Right ventricle myocardium superior (tissue), 1 donor: ENCODE results near the gene KLF9. TPM values are rescaled to one million over a fixed set of nuclear protein-coding genes. Genes with fewer than 3 reads are reported as not detected.
A peak's percentile ranks its signal among the peaks of the same experiment; 100 is the strongest.

Experiments
- ATAC-seq: fragments of 200-7000 bp; cut with Tn5 transposase; one replicate; pipeline ENCODE4 v1.9.1; 2020; ENCODE audit warnings: mild to moderate bottlenecking; ENCODE audit not compliant: poor library complexity
- DNase-seq: peaks from one replicate; pipeline ENCODE4 v3.0.0-alpha.2; 2020
- intact Hi-C: fragments of 100-400 bp; cut with DNase I; formaldehyde crosslinking; loops from one replicate; pipeline ENCODE4 v1.11.2; 2022
- total RNA-seq: library from RNA; stranded (reverse); fragmentation: NEBNext Ultra II Directional; extraction: Animal tissue kit (Norgen Biotek cat#: 25700); gene quantifications from one replicate; pipeline ENCODE4 v1.2.1, GENCODE V29; 2021
- donor health status: DM: no; HTN: yes; CAD: no; lungs with severe emphysema.

KLF9 gene
- total RNA-seq, 1 donor from 2014 or later: 50.9 TPM

GRCh38 chr9:70427161-70427945 lies 12.9 kb upstream of the KLF9 start:
- no peak for ATAC-seq

GRCh38 chr9:70425192-70425591 lies 10.7 kb upstream of the KLF9 start:
- ATAC-seq: no peak
- intact Hi-C loops: no loop called here
- DNase-seq: no peak

More at GRCh38 chr9:70427161-70427945, 12.9 kb upstream of the KLF9 start:
- no peak for DNase-seq
- intact Hi-C loops: no loop called here

- intact Hi-C loops: no loop called here
- DNase-seq (no peak), ATAC-seq (no peak)
Measured at GRCh38 chr9:70422371-70423043, 8.1 kb upstream of the KLF9 start.

- intact Hi-C loops: loop anchor here (2.0 kb wide), 2 partner anchors 49 to 59 kb away; no protein-coding TSS in a partner anchor
- no peak for ATAC-seq
Measured at GRCh38 chr9:70421272-70422180, 7.1 kb upstream of the KLF9 start.

DNA sequence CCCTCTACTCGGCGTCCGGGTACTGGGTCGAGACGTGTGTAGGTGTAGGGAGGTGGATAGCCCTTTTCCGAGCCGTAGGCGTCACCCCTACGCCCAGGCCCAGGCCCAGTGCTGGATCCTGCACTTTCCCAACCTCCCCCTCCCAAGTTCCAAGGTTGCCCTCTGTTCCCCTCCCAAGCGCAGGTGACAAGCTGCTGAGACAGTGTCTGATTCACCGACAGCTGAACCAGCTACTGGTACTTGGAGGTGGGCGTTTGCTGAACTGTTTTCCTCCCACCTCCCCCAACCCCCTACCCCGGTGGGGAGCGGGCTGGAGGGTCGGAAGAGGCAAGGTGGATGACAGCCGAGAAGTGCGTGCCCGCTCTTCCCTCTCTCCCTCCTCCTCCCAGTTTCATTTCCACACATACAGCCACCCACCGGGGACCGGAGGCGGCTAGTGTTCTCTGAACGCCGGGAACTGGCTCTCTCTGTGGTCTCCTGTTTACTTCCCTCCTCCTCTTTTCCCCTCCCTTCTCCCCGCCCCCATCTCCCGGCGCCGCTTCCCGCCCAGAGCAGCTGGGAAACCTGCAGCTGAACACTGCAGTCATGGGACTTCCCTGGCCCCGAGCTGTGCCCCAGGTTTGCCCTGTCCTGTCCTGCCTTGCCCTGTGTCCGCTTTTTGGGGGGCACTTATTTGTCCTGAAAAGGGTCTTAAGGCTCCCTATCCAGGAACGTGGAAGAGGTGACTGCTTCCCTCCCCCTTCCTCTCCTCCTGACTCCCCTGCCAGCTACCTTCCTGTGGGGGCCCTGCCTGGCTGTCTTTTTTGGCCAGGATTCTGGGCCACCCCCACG lies 6.2 kb upstream of the KLF9 start:
- intact Hi-C loops: loop anchor here (2.0 kb wide), 2 partner anchors 50 to 60 kb away; no protein-coding TSS in a partner anchor
- DNase-seq (peak; percentile 96), ATAC-seq (peak; percentile 60)

More at GRCh38 chr9:70421272-70422180, 7.1 kb upstream of the KLF9 start:
- DNase-seq: no peak

- ATAC-seq: peak; percentile 71
- intact Hi-C loops: loop anchor here (2.0 to 10.0 kb wide), 4 partner anchors 51 to 181 kb away; no protein-coding TSS in a partner anchor
- peak; percentile 98 for DNase-seq
Measured at GRCh38 chr9:70419556-70420440, 5.3 kb upstream of the KLF9 start.

- intact Hi-C loops: loop anchor here (2.0 to 10.0 kb wide), 2 partner anchors 64 to 182 kb away; no protein-coding TSS in a partner anchor
- ATAC-seq: peak; percentile 56
- DNase-seq: peak; percentile 98
Measured at GRCh38 chr9:70418822-70419555, 4.5 kb upstream of the KLF9 start.

- ATAC-seq: no peak
- intact Hi-C loops: loop anchor here (10.0 kb wide), 1 partner anchor 61 kb away; no protein-coding TSS in a partner anchor
Measured at GRCh38 chr9:70415476-70415875, 1.0 kb upstream of the KLF9 start.

GRCh38 chr9:70415041-70415440 lies 584 bp upstream of the KLF9 start:
- intact Hi-C loops: loop anchor here (10.0 kb wide), 1 partner anchor 60 kb away; no protein-coding TSS in a partner anchor
- DNase-seq (no peak), ATAC-seq (no peak)

More at GRCh38 chr9:70415476-70415875, 1.0 kb upstream of the KLF9 start:
- DNase-seq: no peak

DNA sequence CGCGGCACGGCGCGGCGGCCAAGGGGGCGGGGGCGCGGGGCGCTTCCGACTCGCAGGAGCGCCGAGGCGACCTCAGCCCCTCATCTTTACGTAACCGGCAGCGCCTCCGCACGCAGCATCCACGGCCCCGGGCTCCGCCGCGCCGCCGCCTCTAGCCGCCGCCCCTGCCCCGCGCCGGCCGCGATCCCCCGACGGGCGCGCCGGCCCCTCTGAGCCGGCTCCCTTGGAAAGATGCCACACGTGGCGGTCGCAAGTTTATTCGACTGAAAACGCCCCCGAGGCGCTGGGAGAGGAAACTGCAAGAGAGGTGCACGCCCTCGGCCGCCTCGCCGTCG lies 1.0 kb downstream of the KLF9 start:
- ATAC-seq: peak; percentile 1
- no peak for DNase-seq
- intact Hi-C loops: loop anchor here (2.0 to 10.0 kb wide), 2 partner anchors 59 to 67 kb away; no protein-coding TSS in a partner anchor

DNA sequence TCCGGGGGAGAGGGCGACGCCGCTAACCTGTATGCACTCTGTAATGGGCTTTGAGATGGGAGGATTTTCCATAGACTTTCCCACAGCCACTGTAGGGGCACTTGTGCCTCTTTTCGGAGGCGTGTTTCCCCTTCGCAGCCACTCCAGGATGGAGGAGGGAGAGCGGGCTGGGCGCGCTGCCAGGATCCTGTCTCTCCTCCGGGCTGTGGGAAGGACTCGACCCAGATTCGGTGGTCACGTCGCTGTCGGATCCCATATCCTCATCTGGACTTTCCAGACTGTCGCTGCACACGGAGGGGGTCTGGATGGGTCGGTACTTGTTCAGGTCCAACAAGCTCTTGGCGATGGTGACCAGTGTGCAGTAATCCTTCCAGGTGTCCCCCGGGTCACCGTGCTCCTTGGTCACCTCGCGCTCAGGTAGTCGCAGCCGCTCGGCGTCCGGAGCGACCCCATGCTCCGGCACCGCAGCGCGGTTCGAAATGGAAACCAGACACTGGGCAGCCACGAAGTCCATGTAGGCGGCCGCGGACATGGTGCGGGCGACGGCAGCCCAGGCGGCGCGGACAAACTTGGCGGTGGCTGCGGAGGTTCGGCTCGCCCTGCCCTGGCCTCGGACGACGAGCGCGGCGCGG lies 1.5 kb downstream of the KLF9 start:
- DNase-seq: peak; percentile 94
- intact Hi-C loops: loop anchor here (2.0 to 10.0 kb wide), 2 partner anchors 58 to 68 kb away; no protein-coding TSS in a partner anchor
- peak; percentile 68 for ATAC-seq

DNA sequence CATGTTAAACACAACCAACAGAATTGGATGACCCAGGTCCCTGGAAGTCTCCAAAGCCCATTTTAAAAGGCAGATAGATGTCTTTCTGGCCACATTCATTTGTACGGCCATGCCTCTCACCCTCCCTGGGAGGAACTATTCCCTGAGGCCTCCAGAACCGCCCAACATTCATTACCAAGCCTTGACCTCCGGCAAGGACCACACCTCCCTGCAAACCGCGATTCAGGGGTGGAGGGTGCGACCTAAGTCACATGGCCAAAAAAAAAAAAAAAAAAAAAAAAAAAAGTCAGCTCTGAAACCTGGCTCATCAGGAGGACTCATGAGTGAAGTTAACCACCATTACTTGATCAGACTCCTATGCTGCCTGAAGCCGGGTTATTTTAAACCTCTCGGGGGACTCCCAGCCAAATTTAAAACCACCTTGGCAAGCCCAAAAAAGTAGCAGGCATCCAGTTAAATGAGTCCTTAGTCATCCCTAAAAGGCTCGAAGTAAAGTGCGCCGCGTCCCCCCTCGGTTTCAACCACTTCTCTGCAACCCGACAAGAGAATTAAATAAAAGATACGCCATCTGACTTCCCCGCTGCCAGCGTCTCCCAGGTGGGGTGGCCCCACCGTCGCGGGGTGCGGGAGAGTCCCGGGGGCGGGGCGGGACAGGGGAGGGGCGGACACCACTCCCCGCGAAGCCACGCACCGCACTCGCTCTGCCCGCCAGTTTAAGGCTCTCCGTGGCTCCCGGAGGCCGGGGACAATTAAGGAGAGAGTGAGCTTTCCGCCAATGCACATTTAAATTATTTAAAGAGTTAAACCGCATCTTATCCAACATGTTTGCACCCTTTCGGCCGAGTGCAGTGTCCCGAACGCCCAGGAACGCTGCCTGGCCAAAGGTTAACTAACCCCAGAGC lies 2.3 kb downstream of the KLF9 start:
- peak; percentile 59 for ATAC-seq
- peak; percentile 86 for DNase-seq
- intact Hi-C loops: loop anchor here (2.0 to 10.0 kb wide), 2 partner anchors 57 to 69 kb away; no protein-coding TSS in a partner anchor

GRCh38 chr9:70411121-70411929 lies 3.1 kb downstream of the KLF9 start:
- ATAC-seq: peak; percentile 32
- intact Hi-C loops: loop anchor here (10.0 kb wide), 1 partner anchor 57 kb away; no protein-coding TSS in a partner anchor
- DNase-seq: peak; percentile 82

DNA sequence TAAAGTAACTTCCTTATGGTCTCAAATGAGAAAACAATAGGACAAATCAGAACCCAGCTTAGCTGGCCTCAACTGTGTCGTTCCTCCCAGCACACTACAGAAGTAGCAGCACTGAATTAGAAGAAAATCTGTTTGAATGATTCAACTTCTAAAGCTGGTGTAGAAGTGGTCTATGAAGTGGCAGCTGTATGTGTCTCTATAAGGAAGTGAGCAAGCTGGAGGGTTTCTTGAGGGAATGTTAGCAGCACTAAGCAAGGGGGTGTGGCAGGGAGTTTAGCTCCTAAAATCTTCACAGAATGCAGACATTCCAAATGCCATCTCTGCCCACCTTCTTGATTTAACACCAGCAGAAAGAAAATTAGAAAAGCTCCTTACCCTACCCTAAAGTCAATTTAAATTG lies 4.1 kb downstream of the KLF9 start:
- DNase-seq (no peak), ATAC-seq (no peak)
- intact Hi-C loops: loop anchor here (10.0 kb wide), 1 partner anchor 56 kb away; no protein-coding TSS in a partner anchor
